ENCODE results near the gene CD81.

- TF ChIP-seq POLR2AphosphoS5 (IDR thresholded peaks at IDR 0.05): no peak
- TF ChIP-seq, protein P1, sequence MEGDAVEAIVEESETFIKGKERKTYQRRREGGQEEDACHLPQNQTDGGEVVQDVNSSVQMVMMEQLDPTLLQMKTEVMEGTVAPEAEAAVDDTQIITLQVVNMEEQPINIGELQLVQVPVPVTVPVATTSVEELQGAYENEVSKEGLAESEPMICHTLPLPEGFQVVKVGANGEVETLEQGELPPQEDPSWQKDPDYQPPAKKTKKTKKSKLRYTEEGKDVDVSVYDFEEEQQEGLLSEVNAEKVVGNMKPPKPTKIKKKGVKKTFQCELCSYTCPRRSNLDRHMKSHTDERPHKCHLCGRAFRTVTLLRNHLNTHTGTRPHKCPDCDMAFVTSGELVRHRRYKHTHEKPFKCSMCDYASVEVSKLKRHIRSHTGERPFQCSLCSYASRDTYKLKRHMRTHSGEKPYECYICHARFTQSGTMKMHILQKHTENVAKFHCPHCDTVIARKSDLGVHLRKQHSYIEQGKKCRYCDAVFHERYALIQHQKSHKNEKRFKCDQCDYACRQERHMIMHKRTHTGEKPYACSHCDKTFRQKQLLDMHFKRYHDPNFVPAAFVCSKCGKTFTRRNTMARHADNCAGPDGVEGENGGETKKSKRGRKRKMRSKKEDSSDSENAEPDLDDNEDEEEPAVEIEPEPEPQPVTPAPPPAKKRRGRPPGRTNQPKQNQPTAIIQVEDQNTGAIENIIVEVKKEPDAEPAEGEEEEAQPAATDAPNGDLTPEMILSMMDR (IDR thresholded peaks at IDR 0.05): no peak
Measured at GRCh38 chr11:2417856-2418692, 41.0 kb downstream of the CD81 start.

Data from esophagus muscularis mucosa (tissue), 3 donors.